Lower leg skin (tissue), 4 donors: Measurements from ENCODE around the gene CAMTA1. TPM values are rescaled to one million over a fixed set of nuclear protein-coding genes. Genes with fewer than 3 reads are reported as not detected.
A peak's percentile ranks its signal among the peaks of the same experiment; 100 is the strongest.

Experiments
- DNase-seq, 2 donors: peaks; one replicate each; pipeline ENCODE4 v3.0.0-alpha.2; 2019; ENCODE audit warnings: low spot score in 2 of 2
- H3K4me3 ChIP-seq: fragments of 200-600 bp; sonication (generic); 2 replicates; pipeline ENCODE4 v1.5.1; 2017; ENCODE audit warnings: mild to moderate bottlenecking, low read depth; ENCODE audit not compliant: poor library complexity, severe bottlenecking
- CTCF ChIP-seq, 3 donors: fragments of 450-650 bp; IDR thresholded peaks; one replicate each; pipeline ENCODE4 v1.5.1; 2016; ENCODE audit warnings: antibody characterized with exemption in 3 of 3, mild to moderate bottlenecking in 3 of 3, moderate library complexity in 2 of 3
- POLR2A ChIP-seq, 2 donors: fragments of 450-650 bp; IDR thresholded peaks; one replicate each; pipeline ENCODE4 v1.6.1; 2016 to 2017; ENCODE audit warnings: antibody characterized with exemption in 2 of 2, mild to moderate bottlenecking in 1 of 2, moderate library complexity in 1 of 2
- WGBS, 2 donors: methylation state at CpG; one replicate each; pipeline ENCODE4 v1.1.5; 2018; 5-methylcytosine and 5-hydroxymethylcytosine counted together
- intact Hi-C: fragments of 100-400 bp; cut with DNase I; formaldehyde crosslinking; loops from one replicate; pipeline ENCODE4 v1.15.0; 2023; ENCODE audit warnings: low total_unique reads
- total RNA-seq, 4 donors: library from RNA; depleted of rRNA; stranded (reverse); fragments of >200 nt; gene quantifications; one replicate each; pipeline ENCODE4 v1.1.0, GENCODE V29; 2016

The CAMTA1 gene
- total RNA-seq, 4 donors from 2014 or later, result 24.4 to 52.3 (median 32.9) TPM

GRCh38 chr1:6907676-6908434 is 122.6 kb downstream of the CAMTA1 start:
- WGBS, 2 donors, result 81 to 84% methylated on average over 21 of the region's 21 CpGs
- no peak overlapping the region for H3K4me3 ChIP-seq
- peak in 1 of 2 donors; percentile 71 for DNase-seq
- intact Hi-C loops, result no loop called here
- TF ChIP-seq POLR2A (IDR thresholded peaks at IDR 0.05), result no peak

- H3K4me3 ChIP-seq, result no peak overlapping the region
- intact Hi-C loops, result no loop called here
- WGBS, 2 donors, result 85 to 86% methylated on average over 5 of the region's 5 CpGs
- peak in 1 of 2 donors; percentile 71 for DNase-seq
- TF ChIP-seq POLR2A (IDR thresholded peaks at IDR 0.05) (no peak), CTCF (IDR thresholded peaks at IDR 0.05) (no peak)
Measured at GRCh38 chr1:6909401-6909800, 124.1 kb downstream of the CAMTA1 start.

GRCh38 chr1:6909857-6910256 is 124.6 kb downstream of the CAMTA1 start:
- TF ChIP-seq CTCF (IDR thresholded peaks at IDR 0.05), result no peak
- TF ChIP-seq POLR2A (IDR thresholded peaks at IDR 0.05), result no peak
- WGBS, 2 donors, result 80 to 91% methylated on average over 1 of the region's 1 CpG
- peak in 1 of 2 donors; percentile 46 for DNase-seq
- intact Hi-C loops, result no loop called here
- no peak overlapping the region for H3K4me3 ChIP-seq

- intact Hi-C loops, result no loop called here
- DNase-seq, result peak in 1 of 2 donors; percentile 53
- TF ChIP-seq POLR2A (IDR thresholded peaks at IDR 0.05) (no peak), CTCF (IDR thresholded peaks at IDR 0.05) (no peak)
- no peak overlapping the region for H3K4me3 ChIP-seq
- WGBS, 2 donors, result 82 to 86% methylated on average over 14 of the region's 14 CpGs
Measured at GRCh38 chr1:6911021-6911941, 126.0 kb downstream of the CAMTA1 start.

GRCh38 chr1:6911974-6912373 is 126.7 kb downstream of the CAMTA1 start:
- 74 to 80% methylated on average over 2 of the region's 2 CpGs for WGBS, 2 donors
- TF ChIP-seq CTCF (IDR thresholded peaks at IDR 0.05) (no peak), POLR2A (IDR thresholded peaks at IDR 0.05) (no peak)
- no peak overlapping the region for H3K4me3 ChIP-seq
- intact Hi-C loops, result no loop called here
- peak in 1 of 2 donors; percentile 76 for DNase-seq

GRCh38 chr1:6912518-6912917 is 127.3 kb downstream of the CAMTA1 start:
- DNase-seq, result peak in 1 of 2 donors; percentile 61
- TF ChIP-seq POLR2A (IDR thresholded peaks at IDR 0.05) (no peak), CTCF (IDR thresholded peaks at IDR 0.05) (no peak)
- 69 to 78% methylated on average over 9 of the region's 9 CpGs for WGBS, 2 donors
- H3K4me3 ChIP-seq, result no peak overlapping the region
- intact Hi-C loops, result no loop called here
